OCI-LY3 (cell line): Measurements from ENCODE around the gene DAZAP1.

Source experiments
- CTCF ChIP-seq: fragments of 200-600, 300-600 bp; sonication (generic); IDR thresholded peaks from 2 replicates; pipeline ENCODE4 v1.5.1; 2014; ENCODE audit warnings: antibody characterized with exemption, low read length, low read depth
- EZH2phosphoT487 ChIP-seq: fragments of 200-600 bp; shearing (Covaris generic); IDR thresholded peaks from 2 replicates; pipeline ENCODE4 v1.6.1; 2018; ENCODE audit warnings: antibody characterized with exemption, mixed run types, low read depth

DNA sequence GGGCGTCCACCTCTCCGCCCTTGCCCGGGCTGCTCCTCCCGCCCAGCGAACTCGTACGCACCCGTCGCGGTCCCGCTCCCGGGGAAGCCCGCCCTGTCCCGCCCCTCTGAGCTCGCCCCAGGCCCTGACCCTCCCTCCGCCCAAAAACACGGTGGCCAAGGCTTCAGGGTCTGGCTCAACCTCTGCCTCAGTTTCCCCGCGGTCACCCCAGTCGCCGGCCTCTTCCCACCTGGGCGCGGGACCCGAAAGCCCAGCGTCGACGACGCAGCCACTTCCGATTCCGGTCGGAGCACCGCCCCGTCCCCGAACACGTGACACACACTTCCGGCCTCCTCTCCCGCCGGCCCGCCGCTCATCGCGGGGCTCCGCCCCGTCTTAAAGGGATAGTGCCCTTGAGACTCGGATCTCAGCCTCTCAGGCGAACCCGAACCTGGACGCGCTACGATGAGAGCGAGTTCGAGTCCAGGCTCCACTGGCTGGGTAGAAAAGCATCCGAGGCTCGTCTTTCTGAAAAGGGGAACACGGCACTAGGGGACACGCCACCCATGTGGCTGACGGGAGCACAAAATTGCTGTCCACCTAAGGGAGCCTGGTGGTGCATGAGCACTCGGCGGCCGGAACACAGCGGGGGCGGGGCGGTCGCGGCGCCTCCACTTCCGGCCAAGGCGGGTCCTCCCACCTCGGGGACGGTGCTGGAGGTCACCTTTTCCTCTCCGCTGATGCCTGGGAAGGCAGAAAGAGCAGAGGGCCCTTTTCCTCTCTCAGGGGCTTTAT lies 71.7 kb downstream of the DAZAP1 start, which contains the start of gene C19orf25:
- TF ChIP-seq CTCF (no peak), EZH2phosphoT487 (no peak)
